Neuronal stem cell (in vitro differentiated cells): Measurements from ENCODE around the gene EMC8.

Experiments
- DNase-seq: peaks from one replicate; pipeline ENCODE4 v3.0.0-alpha.2; 2013; ENCODE audit warnings: low spot score
- H2AFZ ChIP-seq: one replicate; pipeline ENCODE4 v1.6.1; 2013; ENCODE audit warnings: mild to moderate bottlenecking, low read length, inconsistent platforms
- H2AK5ac ChIP-seq: 2 replicates; pipeline ENCODE4 v1.6.1; 2013; ENCODE audit warnings: low read depth, mild to moderate bottlenecking, inconsistent platforms, low read length, moderate library complexity, mixed read lengths
- H2BK120ac ChIP-seq: 2 replicates; pipeline ENCODE4 v1.6.1; 2013; ENCODE audit warnings: low read depth, mild to moderate bottlenecking, inconsistent platforms, low read length, moderate library complexity, mixed read lengths
- H2BK12ac ChIP-seq: one replicate; pipeline ENCODE4 v1.6.1; 2013; ENCODE audit warnings: low read length, inconsistent platforms
- H2BK15ac ChIP-seq: 2 replicates; pipeline ENCODE4 v1.6.1; 2013; ENCODE audit warnings: mild to moderate bottlenecking, low read length, inconsistent platforms, mixed read lengths
- H2BK5ac ChIP-seq: one replicate; pipeline ENCODE4 v1.6.1; 2013; ENCODE audit warnings: inconsistent platforms, mild to moderate bottlenecking, low read length, moderate library complexity
- H3K14ac ChIP-seq: one replicate; pipeline ENCODE4 v1.6.1; 2013; ENCODE audit warnings: low read length, inconsistent platforms
- H3K18ac ChIP-seq: 2 replicates; pipeline ENCODE4 v1.6.1; 2013; ENCODE audit warnings: low read length, inconsistent platforms
- H3K23ac ChIP-seq: 2 replicates; pipeline ENCODE4 v1.6.1; 2013; ENCODE audit warnings: low read depth, mild to moderate bottlenecking, mixed read lengths, low read length, inconsistent platforms; ENCODE audit not compliant: poor library complexity
- H3K27ac ChIP-seq: replicated peaks from 3 replicates; pipeline ENCODE4 v1.5.1; 2013; ENCODE audit warnings: low read length, inconsistent platforms
- H3K27me3 ChIP-seq, 3 experiments: 2 replicates each; pipeline ENCODE4 v1.6.1; 2013; ENCODE audit warnings: low read length in 3 of 3, mild to moderate bottlenecking in 2 of 3, inconsistent platforms in 1 of 3, low read depth in 1 of 3, mixed read lengths in 1 of 3, moderate library complexity in 1 of 3; ENCODE audit not compliant: control insufficient read depth in 3 of 3, insufficient read depth in 3 of 3
- H3K36me3 ChIP-seq, 2 donors: replicated peaks in 1 of 2; 2 replicates each; pipeline ENCODE4 v1.6.1; 2013; ENCODE audit warnings: low read length in 2 of 2; ENCODE audit not compliant: control insufficient read depth in 2 of 2, insufficient read depth in 2 of 2
- H3K4ac ChIP-seq: 2 replicates; pipeline ENCODE4 v1.6.1; 2013; ENCODE audit warnings: inconsistent platforms, mild to moderate bottlenecking, low read length, moderate library complexity
- H3K4me1 ChIP-seq, 2 donors: 1 replicate in 1 of 2; 2 replicates in 1 of 2; pipeline ENCODE4 v1.6.1; 2013; ENCODE audit warnings: low read length in 2 of 2, low read depth in 1 of 2; ENCODE audit not compliant: control insufficient read depth in 2 of 2, insufficient read depth in 1 of 2
- H3K4me2 ChIP-seq: one replicate; pipeline ENCODE4 v1.6.1; 2013; ENCODE audit warnings: mild to moderate bottlenecking, low read length, inconsistent platforms; ENCODE audit not compliant: insufficient read depth, poor library complexity, severe bottlenecking
- H3K4me3 ChIP-seq, 2 donors: 2 replicates each; pipeline ENCODE4 v1.5.1; 2013; ENCODE audit warnings: low read length in 2 of 2, mild to moderate bottlenecking in 2 of 2, inconsistent platforms in 1 of 2, moderate library complexity in 1 of 2
- H3K79me1 ChIP-seq: one replicate; pipeline ENCODE4 v1.6.1; 2013; ENCODE audit warnings: low read depth, mild to moderate bottlenecking, inconsistent platforms, low read length, moderate library complexity
- H3K9ac ChIP-seq: one replicate; pipeline ENCODE4 v1.6.1; 2013; ENCODE audit warnings: mild to moderate bottlenecking, low read depth, low read length, inconsistent platforms; ENCODE audit not compliant: poor library complexity
- H3K9me3 ChIP-seq, 2 donors: replicated peaks in 1 of 2; 2 replicates each; pipeline versions ENCODE3 to v1.6.1; 2013; ENCODE audit warnings: low read length in 2 of 2, mild to moderate bottlenecking in 2 of 2, inconsistent platforms in 1 of 2, low read depth in 1 of 2, mixed read lengths in 1 of 2, moderate library complexity in 1 of 2; ENCODE audit not compliant: control insufficient read depth in 2 of 2, insufficient read depth in 1 of 2
- H4K8ac ChIP-seq: one replicate; pipeline ENCODE4 v1.6.1; 2013; ENCODE audit warnings: low read depth, mild to moderate bottlenecking, inconsistent platforms, low read length, moderate library complexity
- H4K91ac ChIP-seq: one replicate; pipeline ENCODE4 v1.6.1; 2013; ENCODE audit warnings: low read length, low read depth, mild to moderate bottlenecking, inconsistent platforms; ENCODE audit not compliant: poor library complexity
- WGBS, 2 donors: extraction: QIAGEN DNeasy Blood & Tissue Kit; methylation state at CpG; one replicate each; pipeline ENCODE4 v1.1.7; 2013; ENCODE audit warnings: missing lambda C conversion rate in 2 of 2, mixed read lengths in 1 of 2; ENCODE audit not compliant: insufficient read length in 2 of 2, insufficient replicate concordance in 1 of 2; ENCODE audit errors: extremely low coverage in 2 of 2; 5-methylcytosine and 5-hydroxymethylcytosine counted together

The EMC8 gene

GRCh38 chr16:85759136-85759535 is 40.2 kb downstream of the EMC8 start:
- peak overlapping the region; percentile 11 for H3K18ac ChIP-seq
- H2BK12ac ChIP-seq = no peak overlapping the region
- no peak overlapping the region for H3K23ac ChIP-seq
- no peaks in the 10 kb centered on the region for H3K9me3 ChIP-seq
- no peak overlapping the region for H3K4ac ChIP-seq
- no peak overlapping the region for H4K91ac ChIP-seq
- no peak overlapping the region for H3K27ac ChIP-seq
- no peaks in the 10 kb centered on the region for H3K36me3 ChIP-seq
- no peak overlapping the region for H3K4me3 ChIP-seq
- no CpG with 5 or more reads among the region's 16 CpGs for WGBS, 2 donors
- no peak overlapping the region for H2BK120ac ChIP-seq
- no peak overlapping the region for H2BK15ac ChIP-seq
- DNase-seq = no peak
- H3K4me1 ChIP-seq = peaks cover 0 to 5% of the 10 kb centered on the region in 2 donors
- no peak overlapping the region for H3K4me2 ChIP-seq
- H2AFZ ChIP-seq = no peak overlapping the region
- H3K9ac ChIP-seq = no peak overlapping the region
- no peaks in the 10 kb centered on the region for H3K79me1 ChIP-seq
- peak overlapping the region; percentile 83 for H2AK5ac ChIP-seq
- H4K8ac ChIP-seq = no peak overlapping the region
- peak overlapping the region; percentile 21 for H3K14ac ChIP-seq
- no peak overlapping the region for H2BK5ac ChIP-seq
- peaks cover 0 to 14% (median 0%) of the 10 kb centered on the region in 3 experiments for H3K27me3 ChIP-seq

GRCh38 chr16:85757341-85757822 is 42.0 kb downstream of the EMC8 start:
- Histone ChIP-seq H3K27me3 (peaks cover 0 to 27% (median 11%) of the 10 kb centered on the region in 3 experiments), H2BK5ac (no peak overlapping the region), H2BK15ac (no peak overlapping the region), H2AK5ac (no peak overlapping the region), H3K79me1 (no peaks in the 10 kb centered on the region), H2AFZ (no peak overlapping the region), H2BK120ac (no peak overlapping the region), H3K18ac (no peak overlapping the region), H4K8ac (no peak overlapping the region), H3K4me2 (no peak overlapping the region), H3K36me3 (no peaks in the 10 kb centered on the region), H3K4me1 (peaks cover 7 to 15% of the 10 kb centered on the region in 2 donors), H3K4ac (no peak overlapping the region), H3K9ac (no peak overlapping the region), H3K4me3 (no peak overlapping the region), H3K23ac (no peak overlapping the region), H3K14ac (no peak overlapping the region), H3K27ac (no peak overlapping the region), H3K9me3 (no peaks in the 10 kb centered on the region), H2BK12ac (no peak overlapping the region), H4K91ac (no peak overlapping the region)
- WGBS, 2 donors = no CpG with 5 or more reads among the region's 7 CpGs
- DNase-seq = no peak

- Histone ChIP-seq H3K4ac (no peak overlapping the region), H4K91ac (no peak overlapping the region), H2AK5ac (no peak overlapping the region), H3K4me2 (no peak overlapping the region), H3K23ac (no peak overlapping the region), H3K27me3 (peaks cover 4 to 39% (median 24%) of the 10 kb centered on the region in 3 experiments), H3K4me1 (peaks cover 10 to 16% of the 10 kb centered on the region in 2 donors), H4K8ac (no peak overlapping the region), H3K79me1 (no peaks in the 10 kb centered on the region), H3K27ac (no peak overlapping the region), H3K9me3 (no peaks in the 10 kb centered on the region), H2AFZ (peak overlapping the region; percentile 62), H3K4me3 (no peak overlapping the region), H2BK12ac (no peak overlapping the region), H3K18ac (peak overlapping the region; percentile 64), H3K9ac (no peak overlapping the region), H3K14ac (peak overlapping the region; percentile 58), H3K36me3 (no peaks in the 10 kb centered on the region), H2BK15ac (no peak overlapping the region), H2BK120ac (no peak overlapping the region), H2BK5ac (no peak overlapping the region)
- WGBS, 2 donors = no CpG with 5 or more reads among the region's 25 CpGs
- DNase-seq = no peak
Measured at GRCh38 chr16:85755929-85756768, 43.2 kb downstream of the EMC8 start.

GRCh38 chr16:85754413-85754812 is 44.9 kb downstream of the EMC8 start:
- H2BK15ac ChIP-seq = no peak overlapping the region
- DNase-seq = no peak
- no peak overlapping the region for H3K4me2 ChIP-seq
- H3K36me3 ChIP-seq = no peaks in the 10 kb centered on the region
- no peak overlapping the region for H3K9ac ChIP-seq
- peaks cover 14 to 22% of the 10 kb centered on the region in 2 donors for H3K4me1 ChIP-seq
- no peak overlapping the region for H2BK12ac ChIP-seq
- H4K91ac ChIP-seq = no peak overlapping the region
- H2AFZ ChIP-seq = no peak overlapping the region
- H3K23ac ChIP-seq = no peak overlapping the region
- no peak overlapping the region for H2AK5ac ChIP-seq
- H3K27me3 ChIP-seq = peaks cover 8 to 48% (median 40%) of the 10 kb centered on the region in 3 experiments
- no peaks in the 10 kb centered on the region for H3K9me3 ChIP-seq
- H3K79me1 ChIP-seq = no peaks in the 10 kb centered on the region
- no peak overlapping the region for H3K4me3 ChIP-seq
- no CpG with 5 or more reads among the region's 7 CpGs for WGBS, 2 donors
- no peak overlapping the region for H2BK5ac ChIP-seq
- no peak overlapping the region for H3K4ac ChIP-seq
- H2BK120ac ChIP-seq = no peak overlapping the region
- no peak overlapping the region for H3K27ac ChIP-seq
- H3K14ac ChIP-seq = no peak overlapping the region
- no peak overlapping the region for H3K18ac ChIP-seq
- no peak overlapping the region for H4K8ac ChIP-seq
